HepG2 (cell line): ENCODE measurements around the gene TTLL10. TPM values are rescaled to one million over a fixed set of nuclear protein-coding genes. Genes with fewer than 3 reads are reported as not detected.
A peak's percentile ranks its signal among the peaks of the same experiment; 100 is the strongest.

Experiments
- ARNTL ChIP-seq: sonication (generic); formaldehyde crosslinking; IDR thresholded peaks from 2 replicates; pipeline ENCODE4 v1.4.0; 2020; ENCODE audit warnings: mild to moderate bottlenecking, missing genetic modification reagents
- ATF3 ChIP-seq: sonication (generic); formaldehyde crosslinking; IDR thresholded peaks from 2 replicates; pipeline ENCODE4 v1.4.0; 2020; ENCODE audit warnings: missing genetic modification reagents
- BHLHE40 ChIP-seq: IDR thresholded peaks from 2 replicates; pipeline ENCODE4 v1.6.1; 2011; ENCODE audit warnings: low read length, improper control_type of control experiment
- BRD4 ChIP-seq: sonication (generic); formaldehyde crosslinking; IDR thresholded peaks from 2 replicates; pipeline ENCODE4 v1.4.0; 2020; ENCODE audit warnings: missing genetic modification reagents
- HHEX ChIP-seq: IDR thresholded peaks from 2 replicates; pipeline ENCODE4 v1.6.1; 2016; ENCODE audit warnings: control low read depth
- JUN ChIP-seq: sonication (generic); formaldehyde crosslinking; IDR thresholded peaks from 2 replicates; pipeline ENCODE4 v1.4.0; 2020; ENCODE audit warnings: mild to moderate bottlenecking, missing genetic modification reagents
- MNT ChIP-seq: fragments of 450-650 bp; IDR thresholded peaks from 2 replicates; pipeline ENCODE4 v1.6.1; 2016
- MTA1 ChIP-seq: sonication (generic); formaldehyde crosslinking; IDR thresholded peaks from 2 replicates; pipeline ENCODE4 v1.4.0; 2020; ENCODE audit warnings: missing genetic modification reagents, mild to moderate bottlenecking, borderline replicate concordance
- MXI1 ChIP-seq: IDR thresholded peaks from 3 replicates; pipeline ENCODE4 v1.6.1; 2012; ENCODE audit warnings: low read depth, low read length, inconsistent platforms, borderline replicate concordance
- NRL ChIP-seq: sonication (generic); formaldehyde crosslinking; IDR thresholded peaks from 2 replicates; pipeline ENCODE4 v1.5.0; 2020; ENCODE audit warnings: missing genetic modification reagents, mild to moderate bottlenecking, moderate library complexity, borderline replicate concordance
- PAXIP1 ChIP-seq: sonication (generic); formaldehyde crosslinking; conservative IDR thresholded peaks from 2 replicates; pipeline ENCODE4 v1.4.0; 2020; ENCODE audit warnings: mild to moderate bottlenecking, missing genetic modification reagents, moderate library complexity
- POLR2G ChIP-seq: fragments of 200-400 bp; formaldehyde crosslinking; IDR thresholded peaks from 2 replicates; pipeline ENCODE4 v1.6.1; 2018; ENCODE audit warnings: mild to moderate bottlenecking, low read depth, low read length, moderate library complexity
- RERE ChIP-seq: IDR thresholded peaks from 2 replicates; pipeline ENCODE4 v1.6.1; 2016; ENCODE audit warnings: low read depth, missing genetic modification reagents, missing compliant biosample characterization
- SAP130 ChIP-seq: IDR thresholded peaks from 2 replicates; pipeline ENCODE4 v1.6.1; 2016; ENCODE audit warnings: low read depth
- SRSF1 ChIP-seq: fragments of 200-400 bp; formaldehyde crosslinking; optimal IDR thresholded peaks from 2 replicates; pipeline ENCODE3; 2017; ENCODE audit warnings: mild to moderate bottlenecking, low read depth, low read length, moderate library complexity
- SSRP1 ChIP-seq: IDR thresholded peaks from 2 replicates; pipeline ENCODE4 v1.6.1; 2016; ENCODE audit warnings: control low read depth
- ZKSCAN1 ChIP-seq: fragments of 150-350 bp; IDR thresholded peaks from 2 replicates; pipeline ENCODE4 v1.6.1; 2014; ENCODE audit warnings: low read length
- ZNF224 ChIP-seq: sonication (generic); formaldehyde crosslinking; IDR thresholded peaks from 2 replicates; pipeline ENCODE4 v1.5.0; 2020; ENCODE audit warnings: mild to moderate bottlenecking, missing genetic modification reagents
- ZNF556 ChIP-seq: sonication (generic); formaldehyde crosslinking; IDR thresholded peaks from 2 replicates; pipeline ENCODE4 v1.4.0; 2020; ENCODE audit warnings: mild to moderate bottlenecking, missing genetic modification reagents, borderline replicate concordance
- ZNF713 ChIP-seq: sonication (generic); formaldehyde crosslinking; IDR thresholded peaks from 2 replicates; pipeline ENCODE4 v1.4.0; 2020; ENCODE audit warnings: mild to moderate bottlenecking, missing genetic modification reagents
- polyA plus RNA-seq, 8 experiments: library from polyadenylated mRNA; depleted of rRNA in 3 of 8; stranded (reverse) in 7 of 8; unstranded in 1 of 8; fragments of >200 nt; fragmentation: Illumina TruSeq in 4 of 8; extraction: Trizol in 4 of 8; gene quantifications; 2 replicates each; pipeline versions ENCODE4 v1.2.1 to v1.2.3, GENCODE V29; 2011 to 2016; ENCODE audit warnings: low read depth in 4 of 8, missing spikeins in 1 of 8, mixed read lengths in 1 of 8; ENCODE audit not compliant: insufficient read depth in 1 of 8
- total RNA-seq, 5 experiments: library from RNA; depleted of rRNA; stranded (reverse); fragments of >200 nt; fragmentation: Illumina TruSeq; extraction: Trizol; gene quantifications; 2 replicates each; pipeline ENCODE4 v1.2.3, GENCODE V29; 2016; ENCODE audit warnings: low read depth in 1 of 5

TTLL10 gene
- total and polyA plus RNA-seq, 2 of the 13 experiments (the other 11 are each of a cell fraction or from before 2014, with no cell fraction given): not detected

- TF ChIP-seq PAXIP1 (CRISPR knock-in tag) (peak; percentile 81), ATF3 (CRISPR knock-in tag) (no peak), BRD4 (peak; percentile 27; the same call in 1 of the 2 replicates), RERE (no peak), ARNTL (peak; percentile 22; the same call in 1 of the 2 replicates), ZNF713 (CRISPR knock-in tag) (no peak), ZKSCAN1 (no peak), HHEX (CRISPR knock-in tag) (0 out of 2 replicates have a peak, but pooled peaks have one; percentile 24), SAP130 (peak; percentile 85), SSRP1 (CRISPR knock-in tag) (no peak), MXI1 (no peak), POLR2G (no peak), JUN (CRISPR knock-in tag) (no peak), MTA1 (CRISPR knock-in tag) (peak; percentile 82), MNT (no peak), SRSF1 (peak; percentile 38), BHLHE40 (no peak), ZNF556 (CRISPR knock-in tag) (no peak), ZNF224 (CRISPR knock-in tag) (no peak), NRL (CRISPR knock-in tag) (0 out of 2 replicates have a peak, but pooled peaks have one; percentile 15)
Measured at GRCh38 chr1:1239614-1240347, 66.1 kb downstream of the TTLL10 start (continued).
